ENCODE results near the gene NPDC1. TPM values are rescaled to one million over a fixed set of nuclear protein-coding genes. Genes with fewer than 3 reads are reported as not detected.
A peak's percentile ranks its signal among the peaks of the same experiment; 100 is the strongest.

NPDC1 gene
- total RNA-seq, 2 experiments from 2014 or later: 30.4 to 55.6 TPM

DNA sequence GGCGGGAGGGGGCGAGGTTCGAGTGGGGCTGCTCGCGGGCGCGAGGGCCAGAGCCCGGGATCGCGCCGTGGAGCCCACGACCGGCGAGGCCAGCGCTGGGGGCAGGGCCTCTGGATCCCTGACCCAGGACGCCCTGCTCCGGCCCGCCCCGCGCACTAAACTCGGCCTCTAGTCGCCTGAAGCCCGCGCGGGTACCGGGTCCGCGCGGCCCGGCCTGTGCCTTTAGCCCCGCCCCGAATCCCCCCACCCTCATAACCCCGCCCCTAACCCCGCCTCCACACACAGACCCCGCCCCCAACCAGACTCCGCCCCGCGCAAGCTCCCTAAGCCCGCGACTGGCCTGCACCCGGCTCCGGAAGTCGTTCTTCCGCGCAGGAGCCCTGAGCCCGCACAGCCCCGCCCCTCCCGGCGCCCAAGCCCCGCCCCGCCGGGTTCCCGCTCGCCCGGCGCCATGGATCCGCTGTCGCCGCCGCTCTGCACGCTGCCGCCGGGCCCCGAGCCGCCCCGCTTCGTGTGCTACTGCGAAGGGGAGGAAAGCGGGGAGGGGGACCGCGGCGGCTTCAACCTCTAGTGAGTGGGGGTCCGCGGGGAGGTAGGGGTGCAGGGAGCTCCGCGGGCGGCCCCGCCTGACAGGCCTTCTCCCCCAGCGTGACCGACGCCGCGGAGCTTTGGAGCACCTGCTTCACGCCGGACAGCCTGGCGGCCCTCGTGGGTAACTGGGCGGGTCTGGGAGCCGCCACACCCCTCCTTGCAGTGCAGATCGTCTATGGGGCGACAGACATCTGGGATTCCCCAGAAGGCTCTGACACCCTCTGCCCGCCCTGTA, 53.8 kb downstream of the NPDC1 start, which contains the start of gene PAXX:
Gene PAXX (plus strand): TSS at position 430 of the 826 bp plus-strand sequence. CDS start 22 bp downstream, at position 452.
- Mint-ChIP-seq H3K27ac (peak within 1 kb of the TSS; percentile 82), H3K4me3 (peak within 1 kb of the TSS; percentile 84), H3K27me3 (peaks cover 9% of the 10 kb centered on the region), H3K9me3 (ENCODE audit: low read depth) (no peaks in the 10 kb centered on the region), H3K36me3 (peaks cover 2% of the 10 kb centered on the region), H3K4me1 (peaks cover 32% of the 10 kb centered on the region)
- DNase-seq: peak; percentile 96
- CTCF ChIA-PET: interaction anchor here (0.7 to 4.7 kb wide), 20 partner anchors 9 to 204 kb away, joined by 3 to 32 read pairs (median 5); partner anchors contain the start of genes ABCA2, AJM1, FBXW5 and LCNL1
- ATAC-seq: peak; percentile 88

DNA sequence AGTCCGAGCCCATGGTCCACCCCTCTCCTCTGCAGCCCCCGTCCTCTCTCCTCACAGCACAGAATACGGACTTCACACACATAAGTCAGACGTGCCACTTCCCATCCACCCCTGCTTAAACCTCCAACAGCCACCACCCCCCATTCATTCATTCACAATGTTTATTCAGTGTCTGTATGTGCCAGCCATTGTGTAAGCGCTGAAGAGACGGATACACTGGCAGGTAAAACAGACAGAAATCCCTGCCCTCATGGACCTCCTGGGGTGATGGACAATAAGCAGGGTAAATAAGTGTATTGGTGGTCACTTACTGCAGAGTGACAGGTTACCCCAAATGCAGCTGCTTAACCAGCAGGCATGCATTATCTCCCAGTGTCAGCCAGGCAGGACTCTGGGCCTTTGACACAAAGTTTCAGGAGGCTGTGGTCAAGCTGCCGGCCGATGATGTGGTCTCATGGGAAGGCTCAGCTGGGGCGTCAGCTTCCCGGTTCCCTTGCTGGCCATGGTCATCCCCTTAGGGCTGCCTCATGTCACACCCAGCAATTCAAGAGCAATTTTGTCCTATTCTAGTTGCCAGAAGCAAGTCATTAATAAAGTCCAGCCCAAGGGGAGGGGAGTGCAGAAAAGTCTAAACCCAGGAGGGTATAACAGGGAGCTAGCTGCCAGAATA, 55.6 kb downstream of the NPDC1 start:
- no peaks in the 10 kb centered on the region for H3K9me3 Mint-ChIP-seq (ENCODE audit: low read depth)
- no peak for DNase-seq
- CTCF ChIA-PET: interaction anchor here (3.7 to 4.7 kb wide), 3 partner anchors 15 to 44 kb away, joined by 19 to 32 read pairs (median 29); partner anchors contain the start of gene ABCA2
- H3K36me3 Mint-ChIP-seq: peaks cover 2% of the 10 kb centered on the region
- no peak for ATAC-seq
- no peak overlapping the region for H3K27ac Mint-ChIP-seq
- H3K4me1 Mint-ChIP-seq: peaks cover 17% of the 10 kb centered on the region
- H3K4me3 Mint-ChIP-seq: no peak overlapping the region
- H3K27me3 Mint-ChIP-seq: peaks cover 16% of the 10 kb centered on the region

Other genes with a start within 250 kb of the NPDC1 start
- under 1 TPM; 0.26 to 0.91 TPM for gene CCDC183, start 249.8 kb downstream of the NPDC1 start, total RNA-seq
- gene RABL6, start 238.2 kb downstream of the NPDC1 start, total RNA-seq: 100 to 1,000 TPM; 113 to 123 TPM
- 1 to 10 TPM; 3.9 to 4.4 TPM for gene AJM1, start 203.7 kb downstream of the NPDC1 start, total RNA-seq
- 100 to 1,000 TPM in 1 of 2 experiments, 10 to 100 TPM in 1; 96.8 to 116 TPM for gene PHPT1, start 196.8 kb downstream of the NPDC1 start, total RNA-seq
- 10 to 100 TPM; 13.4 to 15.5 TPM for gene MAMDC4, start 193.8 kb downstream of the NPDC1 start, total RNA-seq
- gene EDF1, start 179.9 kb downstream of the NPDC1 start, total RNA-seq: 100 to 1,000 TPM; 283 to 360 TPM
- 10 to 100 TPM; 58.4 to 67.6 TPM for gene TRAF2, start 159.7 kb downstream of the NPDC1 start, total RNA-seq
- 100 to 1,000 TPM; 106 to 107 TPM for gene FBXW5, start 101.4 kb downstream of the NPDC1 start, total RNA-seq
- 1 to 10 TPM in 1 of 2 experiments, not detected in 1; 1.7 TPM for gene C8G, start 100.9 kb downstream of the NPDC1 start, total RNA-seq
- 1 to 10 TPM in 1 of 2 experiments, under 1 TPM in 1; 0.68 to 1.2 TPM for gene LCN12, start 93.9 kb downstream of the NPDC1 start, total RNA-seq
- 1 to 10 TPM; 1.2 to 3.2 TPM for gene PTGDS, start 68.7 kb downstream of the NPDC1 start, total RNA-seq
- under 1 TPM in 1 of 2 experiments, not detected in 1; 0.09 TPM for gene LCNL1, start 63.2 kb downstream of the NPDC1 start, total RNA-seq
- gene PAXX, start 53.8 kb downstream of the NPDC1 start, total RNA-seq: 10 to 100 TPM; 68.6 to 94.8 TPM
- 1 to 10 TPM; 3.8 to 7.8 TPM for gene CLIC3, start 49.6 kb downstream of the NPDC1 start, total RNA-seq
- 10 to 100 TPM; 30.0 to 73.6 TPM for gene ABCA2, start 17.9 kb downstream of the NPDC1 start, total RNA-seq
- 1 to 10 TPM in 1 of 2 experiments, under 1 TPM in 1; 0.68 to 2.8 TPM for gene FUT7, start 14.1 kb downstream of the NPDC1 start, total RNA-seq
- not detected for gene ENTPD2, start 7.9 kb upstream of the NPDC1 start, total RNA-seq
- 10 to 100 TPM; 31.9 to 40.1 TPM for gene SAPCD2, start 24.4 kb upstream of the NPDC1 start, total RNA-seq
- gene UAP1L1, start 31.3 kb upstream of the NPDC1 start, total RNA-seq: 10 to 100 TPM; 32.6 to 35.3 TPM
- gene MAN1B1, start 40.8 kb upstream of the NPDC1 start, total RNA-seq: 10 to 100 TPM; 43.8 to 60.6 TPM
- 100 to 1,000 TPM; 271 to 321 TPM for gene DPP7, start 68.6 kb upstream of the NPDC1 start, total RNA-seq
- gene GRIN1, start 93.0 kb upstream of the NPDC1 start, total RNA-seq: not detected
- gene LRRC26, start 123.9 kb upstream of the NPDC1 start, total RNA-seq: under 1 TPM in 1 of 2 experiments, not detected in 1; 0.30 TPM
- not detected for gene TMEM210, start 125.9 kb upstream of the NPDC1 start, total RNA-seq
- gene ANAPC2, start 142.4 kb upstream of the NPDC1 start, total RNA-seq: 10 to 100 TPM; 59.8 to 69.7 TPM
- gene SSNA1, start 142.5 kb upstream of the NPDC1 start, total RNA-seq: 10 to 100 TPM; 80.2 to 91.3 TPM
- gene TPRN, start 154.6 kb upstream of the NPDC1 start, total RNA-seq: 10 to 100 TPM; 11.1 to 13.3 TPM
- 10 to 100 TPM; 32.2 to 36.9 TPM for gene TMEM203, start 159.5 kb upstream of the NPDC1 start, total RNA-seq
- gene NDOR1, start 159.5 kb upstream of the NPDC1 start, total RNA-seq: 10 to 100 TPM; 50.1 to 50.6 TPM
- gene RNF208, start 176.1 kb upstream of the NPDC1 start, total RNA-seq: 1 to 10 TPM; 2.9 to 3.0 TPM
- under 1 TPM; 0.53 to 0.89 TPM for gene CYSRT1, start 179.0 kb upstream of the NPDC1 start, total RNA-seq
- not detected for gene RNF224, start 181.3 kb upstream of the NPDC1 start, total RNA-seq
- not detected for gene SLC34A3, start 184.7 kb upstream of the NPDC1 start, total RNA-seq
- 100 to 1,000 TPM; 353 to 375 TPM for gene TUBB4B, start 195.1 kb upstream of the NPDC1 start, total RNA-seq
- gene STPG3, start 205.1 kb upstream of the NPDC1 start, total RNA-seq: not detected
- 10 to 100 TPM; 70.8 to 75.3 TPM for gene NELFB, start 209.2 kb upstream of the NPDC1 start, total RNA-seq
- 10 to 100 TPM; 10.9 to 13.3 TPM for gene TOR4A, start 231.5 kb upstream of the NPDC1 start, total RNA-seq

All from activated CD8-positive, alpha-beta memory T cell treated with anti-CD3 and anti-CD28 coated beads, Interleukin-2, amount 10 ng/mL, durations not matched to agents 7 days and 5 days (primary cell).